GM21528 (cell line): ENCODE measurements around the gene PEAK1.
"Not testable (repeated sequence)": the region's sequence is repeated elsewhere in the genome, so short reads cannot be mapped to it uniquely, and the experiment has no call there.

Experiments used
- ATAC-seq: cut with Tn5 transposase; IDR thresholded peaks from one replicate; pipeline ENCODE4 v1.9.1; 2021; ENCODE audit warnings: mild to moderate bottlenecking, moderate library complexity; ENCODE audit not compliant: unreplicated experiment, low FRiP score

PEAK1 gene

DNA sequence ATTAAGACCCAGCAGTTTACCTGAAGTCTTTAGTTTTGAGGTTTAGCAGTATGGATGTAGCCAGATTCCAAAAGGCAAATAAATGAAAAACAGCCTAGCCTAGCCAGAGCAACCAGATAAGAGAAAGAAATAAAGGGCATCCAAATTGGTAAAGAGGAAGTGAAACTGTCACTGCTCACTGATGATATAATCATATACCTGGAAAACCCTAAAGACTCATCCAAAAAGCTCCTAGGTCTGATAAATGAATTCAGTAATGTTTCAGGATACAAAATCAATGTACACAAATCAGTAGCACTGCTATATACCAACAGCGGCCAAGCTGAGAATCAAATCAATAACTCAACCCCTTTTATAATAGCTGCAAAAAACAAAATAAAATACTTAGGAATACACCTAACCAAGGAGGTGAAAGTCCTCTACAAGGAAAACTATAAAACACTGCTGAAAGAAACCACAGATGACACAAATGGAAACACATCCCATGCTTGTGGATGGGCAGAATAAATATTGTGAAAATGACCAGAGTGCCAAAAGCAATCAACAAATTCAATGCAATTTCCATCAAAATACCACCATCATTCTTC lies 13.6 kb downstream of the PEAK1 start:
- ATAC-seq: not testable (repeated sequence)

GRCh38 chr15:77402740-77403379 lies 17.0 kb downstream of the PEAK1 start:
- no peak for ATAC-seq

- no peak for ATAC-seq
Observed at GRCh38 chr15:77400258-77400657, 19.6 kb downstream of the PEAK1 start.

- no peak for ATAC-seq
Observed at GRCh38 chr15:77398927-77399326, 21.0 kb downstream of the PEAK1 start.

DNA sequence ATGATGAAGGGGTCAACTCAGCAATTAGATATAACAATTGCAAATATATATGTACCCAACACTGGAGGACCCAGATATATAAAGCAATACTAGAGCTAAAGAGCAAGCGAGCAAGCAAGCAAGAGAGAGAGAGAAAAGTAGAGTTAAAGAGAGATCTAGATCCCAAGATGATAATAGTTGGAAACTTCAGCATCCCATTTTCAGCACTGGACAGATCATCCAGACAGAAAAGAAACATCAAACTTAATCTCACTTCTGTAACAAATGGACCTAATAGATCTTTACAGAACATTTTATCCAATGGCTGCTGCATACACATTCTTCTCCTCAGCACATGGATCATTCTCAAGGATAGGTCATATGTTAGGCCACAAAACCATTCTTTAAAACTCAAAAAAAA lies 23.2 kb downstream of the PEAK1 start:
- ATAC-seq: no peak

DNA sequence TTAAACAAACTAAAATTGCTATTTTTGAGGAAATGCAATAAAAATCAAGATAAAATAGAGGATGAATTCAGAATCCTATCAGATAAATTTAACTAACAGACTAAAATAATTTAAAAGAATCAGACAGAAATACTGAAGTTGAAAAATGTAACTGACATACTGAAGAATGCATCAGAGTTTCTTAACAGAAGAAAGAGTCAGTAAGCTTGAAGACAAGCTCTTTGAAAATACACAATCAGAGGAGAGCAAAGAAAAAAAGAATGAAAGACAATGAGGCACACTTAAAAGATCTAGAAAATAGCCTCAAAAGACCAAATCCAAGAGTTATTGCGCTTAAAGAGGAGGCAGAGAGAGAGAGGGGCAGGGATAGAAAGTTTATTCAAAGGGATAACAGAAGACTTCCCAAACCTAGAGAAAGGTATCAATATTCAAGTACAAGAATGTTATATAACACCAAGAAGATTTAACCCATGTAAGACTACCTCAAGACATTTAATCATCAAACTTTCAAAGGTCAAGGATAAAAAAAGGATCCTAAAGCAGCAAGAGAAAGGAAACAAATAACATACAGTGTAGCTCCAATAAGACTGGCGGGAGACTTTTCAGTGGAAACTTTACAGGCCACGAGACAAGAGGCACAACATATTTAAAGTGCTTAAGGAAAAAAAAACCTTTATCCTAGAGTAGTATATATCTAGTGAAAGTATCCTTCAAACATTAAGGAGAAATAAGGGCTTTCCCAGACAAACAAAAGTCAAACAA lies 24.7 kb downstream of the PEAK1 start:
- no peak for ATAC-seq

DNA sequence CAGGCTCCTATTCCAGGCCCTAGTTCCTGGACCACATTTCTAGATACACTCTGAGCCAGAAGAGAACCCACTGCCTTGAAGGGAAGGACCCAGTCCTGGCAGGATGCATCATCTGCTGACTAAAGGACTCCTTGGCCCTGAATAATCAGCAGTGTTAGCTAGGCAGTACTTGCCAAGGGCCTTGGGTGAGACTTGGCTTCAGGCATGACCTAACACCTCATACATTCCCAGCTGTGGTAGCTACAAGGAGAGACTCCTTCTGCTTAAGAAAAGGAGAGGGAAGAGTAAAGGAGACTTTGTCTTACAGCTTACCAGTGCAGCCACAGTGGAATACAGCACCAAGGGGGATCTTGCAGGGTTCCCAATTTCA lies 26.4 kb downstream of the PEAK1 start:
- ATAC-seq: no peak

- no peak for ATAC-seq
Observed at GRCh38 chr15:77392762-77393470, 27.0 kb downstream of the PEAK1 start.

DNA sequence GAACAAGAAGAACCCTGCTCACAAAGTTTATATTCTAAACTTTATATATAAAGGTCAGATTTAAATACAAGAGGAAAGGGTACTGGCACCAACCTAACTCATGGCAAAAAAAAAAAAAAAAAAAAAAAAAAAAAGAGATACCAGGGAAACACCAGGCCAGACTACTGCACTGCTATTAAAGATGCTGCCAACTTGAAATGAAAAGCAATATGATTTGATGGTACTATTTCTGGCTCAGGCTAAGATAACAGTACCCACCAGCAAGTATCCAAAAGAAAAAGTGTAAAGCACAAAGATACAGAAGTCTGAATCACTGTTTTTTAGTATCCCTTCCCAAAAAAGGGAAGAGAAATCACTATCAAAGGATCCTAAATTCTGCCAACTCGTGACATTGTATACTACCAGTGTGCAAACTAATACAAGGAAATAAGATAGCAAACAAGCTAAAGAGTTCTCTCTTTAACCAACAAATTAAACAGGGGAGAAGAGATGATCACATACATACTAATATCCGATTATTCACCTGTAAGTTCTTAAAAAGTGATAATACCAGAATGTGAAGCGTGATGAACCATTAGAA lies 28.4 kb downstream of the PEAK1 start:
- no peak for ATAC-seq

GRCh38 chr15:77387365-77388105 lies 32.4 kb downstream of the PEAK1 start:
- no peak for ATAC-seq

- ATAC-seq: no peak
Observed at GRCh38 chr15:77386626-77387025, 33.3 kb downstream of the PEAK1 start.

DNA sequence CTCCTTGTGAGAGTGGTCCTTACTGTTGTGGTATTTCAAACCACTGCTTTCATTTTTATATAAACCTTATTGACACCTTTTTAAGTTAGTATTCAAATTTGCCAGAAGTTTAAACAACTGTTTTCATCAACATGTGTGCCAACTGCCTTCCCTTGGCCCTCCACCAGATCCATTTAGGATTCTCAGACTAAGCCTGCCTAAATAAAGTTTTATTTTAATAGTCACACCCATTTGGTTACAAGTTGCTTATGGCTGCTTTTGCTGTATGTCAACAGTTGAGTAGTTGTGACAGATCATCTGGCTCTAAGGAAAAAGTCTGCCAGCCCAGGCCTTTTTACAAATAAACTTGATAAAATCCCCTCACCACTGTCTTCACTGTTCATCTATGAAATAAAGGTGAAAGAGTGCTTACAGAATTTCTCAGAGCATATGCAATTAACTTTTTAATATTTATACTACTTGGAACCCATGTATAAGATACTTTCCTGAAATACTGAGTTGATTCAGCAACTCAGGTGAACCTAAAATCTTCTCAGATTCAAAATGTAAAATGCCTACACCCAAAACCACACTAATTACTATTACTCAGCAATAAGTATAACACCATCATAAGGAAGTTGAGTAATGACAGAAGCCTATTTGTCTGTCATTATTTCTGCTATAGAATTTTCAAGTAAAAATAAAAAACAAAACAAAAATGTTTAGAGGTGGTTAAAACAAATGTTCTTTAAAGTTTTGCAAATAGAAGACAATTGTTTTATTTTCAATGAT lies 35.1 kb downstream of the PEAK1 start:
- ATAC-seq: no peak

DNA sequence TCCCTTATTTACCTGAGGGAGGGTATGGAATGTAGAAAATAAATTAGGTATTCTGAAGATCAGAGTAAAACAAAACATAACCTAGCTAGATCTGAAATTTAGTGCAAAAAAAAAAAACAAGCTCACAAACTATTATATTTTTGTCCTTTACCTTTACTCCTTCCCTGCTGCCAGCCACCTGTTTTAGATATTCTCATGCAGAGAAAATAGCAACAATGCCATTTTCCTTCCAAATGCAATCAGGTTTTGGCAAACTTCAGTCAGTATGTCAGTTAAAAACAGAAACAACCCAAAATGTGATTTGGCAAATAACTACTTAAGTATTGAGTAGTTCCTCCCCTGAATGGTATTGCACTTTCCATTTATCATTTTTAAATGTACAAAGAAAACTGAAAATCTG lies 35.8 kb downstream of the PEAK1 start:
- ATAC-seq: no peak

GRCh38 chr15:77380033-77380432 lies 39.9 kb downstream of the PEAK1 start:
- no peak for ATAC-seq

DNA sequence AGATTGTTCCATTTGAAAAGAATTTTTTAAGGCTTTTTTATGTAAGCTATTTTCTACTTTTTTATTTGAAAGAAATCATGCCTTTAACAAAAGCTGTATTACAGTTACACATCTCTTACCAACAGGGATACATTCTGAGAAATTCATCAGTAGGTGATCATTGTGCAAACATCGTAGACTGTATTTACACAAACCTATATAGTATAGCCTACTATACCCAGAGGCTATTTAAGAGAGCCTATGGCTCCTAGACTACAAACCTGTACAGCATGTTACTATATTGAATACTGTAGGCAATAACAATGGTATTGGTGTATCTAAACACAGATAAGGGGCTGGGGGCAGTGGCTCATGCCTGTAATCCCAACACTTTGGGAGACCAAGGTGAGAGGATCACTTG lies 43.1 kb downstream of the PEAK1 start:
- no peak for ATAC-seq

DNA sequence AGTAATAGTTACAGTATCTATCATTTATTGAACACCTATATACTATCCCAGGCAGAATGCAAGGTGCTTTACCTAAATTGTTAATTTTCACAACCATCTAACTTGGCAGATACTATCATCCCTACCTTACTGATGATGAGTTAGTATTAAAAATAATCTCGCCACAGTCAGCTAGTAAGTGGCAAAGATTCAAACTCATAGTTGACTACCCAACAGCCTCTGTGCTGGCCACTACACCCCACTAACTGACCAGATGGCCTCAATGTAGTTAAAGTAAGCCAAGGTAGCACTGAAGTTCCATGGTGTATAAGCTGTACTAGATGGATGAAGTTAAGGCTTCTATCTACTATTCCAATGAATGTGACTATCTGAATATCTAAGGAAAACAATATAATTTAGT lies 44.8 kb downstream of the PEAK1 start:
- ATAC-seq: no peak

- no peak for ATAC-seq
Observed at GRCh38 chr15:77373441-77373840, 46.5 kb downstream of the PEAK1 start.

GRCh38 chr15:77371850-77372563 lies 47.9 kb downstream of the PEAK1 start:
- no peak for ATAC-seq

- no peak for ATAC-seq
Observed at GRCh38 chr15:77370580-77370979, 49.3 kb downstream of the PEAK1 start.
